Smooth muscle cell of the brain vasculature (primary cell): ENCODE data around the gene CDH13.

ENCODE experiments used
- DNase-seq: peaks from one replicate; pipeline ENCODE4 v3.0.0-alpha.2; 2012; ENCODE audit warnings: low read depth, low spot score

CDH13 gene

DNA sequence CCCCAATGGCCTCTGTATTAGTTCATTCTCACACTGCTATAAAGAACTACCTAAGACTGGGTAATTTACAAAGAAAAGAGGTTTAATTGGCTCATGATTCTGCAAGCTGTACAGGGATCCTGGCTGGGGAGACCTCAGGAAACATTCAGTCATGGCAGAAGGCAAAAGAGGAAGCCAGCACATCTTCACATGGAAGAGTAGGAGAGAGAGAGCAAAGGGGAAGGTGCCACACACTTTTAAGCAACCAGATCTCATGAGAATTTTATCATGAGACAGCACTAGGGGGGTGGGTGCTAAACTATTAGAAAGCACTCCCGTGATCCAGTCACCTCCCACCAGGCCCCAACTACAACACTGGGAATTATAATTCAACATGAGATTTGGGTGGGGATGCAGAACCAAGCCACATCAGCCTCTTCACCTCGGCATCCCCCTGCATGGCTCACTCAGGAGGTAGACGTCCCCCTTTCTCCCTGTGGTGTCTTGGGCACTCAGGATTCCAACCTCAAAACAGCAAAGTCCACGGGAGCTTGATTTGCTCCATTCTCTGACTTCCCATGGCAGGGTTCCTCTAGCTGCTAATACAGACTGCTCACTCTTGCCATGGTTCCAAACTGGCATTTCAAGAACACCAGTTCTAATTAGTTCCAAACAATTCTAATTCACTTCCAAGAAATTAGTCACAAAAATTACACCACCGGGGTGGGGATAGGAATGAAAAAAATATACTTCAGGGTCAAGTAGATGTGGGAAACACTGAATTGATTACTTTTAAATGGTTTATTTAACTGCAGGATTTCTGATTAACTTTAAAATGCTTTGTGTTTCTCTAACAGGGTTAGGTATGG, 977.2 kb downstream of the CDH13 start:
- DNase-seq: no peak

DNA sequence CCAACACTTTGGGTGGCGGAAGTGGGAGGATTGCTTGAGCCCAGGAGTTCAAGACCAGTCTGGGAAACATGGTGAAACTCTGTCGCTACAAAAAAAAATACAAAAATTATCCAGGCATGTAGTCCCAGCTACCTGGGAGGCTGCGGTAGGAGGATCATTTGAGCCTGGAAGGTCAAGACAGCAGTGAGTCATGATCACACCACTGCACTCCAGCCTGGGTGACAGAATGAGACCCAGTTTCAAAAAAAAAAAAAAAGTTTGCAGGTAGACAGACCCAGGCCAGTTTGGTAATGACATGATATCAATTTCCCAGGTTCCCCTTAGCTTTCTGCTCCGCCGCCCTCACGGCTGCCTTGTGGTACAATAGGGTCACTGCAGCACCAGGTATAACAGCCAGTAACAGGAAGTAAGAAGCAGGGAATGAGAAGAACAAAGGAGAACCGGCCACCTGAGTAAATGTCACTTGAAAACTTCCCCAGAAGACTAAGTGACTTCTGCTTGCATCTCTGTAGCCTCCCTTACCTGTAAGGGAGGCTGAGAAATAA, 979.8 kb downstream of the CDH13 start:
- no peak for DNase-seq

DNA sequence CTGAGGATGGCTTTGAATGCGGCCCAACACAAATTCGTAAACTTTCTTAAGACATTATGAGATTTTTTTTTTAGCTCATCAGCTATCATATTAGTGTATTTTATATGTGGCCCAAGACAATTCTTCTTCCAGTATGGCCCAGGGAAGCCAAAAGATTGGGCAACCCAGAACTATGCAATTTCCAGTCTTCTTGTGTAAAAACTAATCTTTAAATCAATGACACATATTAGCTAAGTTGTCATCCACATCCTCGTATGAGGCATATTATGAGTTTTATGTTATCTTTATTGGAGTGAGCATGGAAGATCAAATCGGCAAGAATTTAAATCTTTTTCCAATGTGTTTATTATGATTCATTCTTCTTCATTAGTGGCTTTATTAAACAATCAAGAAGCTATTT, 982.4 kb downstream of the CDH13 start:
- no peak for DNase-seq

DNA sequence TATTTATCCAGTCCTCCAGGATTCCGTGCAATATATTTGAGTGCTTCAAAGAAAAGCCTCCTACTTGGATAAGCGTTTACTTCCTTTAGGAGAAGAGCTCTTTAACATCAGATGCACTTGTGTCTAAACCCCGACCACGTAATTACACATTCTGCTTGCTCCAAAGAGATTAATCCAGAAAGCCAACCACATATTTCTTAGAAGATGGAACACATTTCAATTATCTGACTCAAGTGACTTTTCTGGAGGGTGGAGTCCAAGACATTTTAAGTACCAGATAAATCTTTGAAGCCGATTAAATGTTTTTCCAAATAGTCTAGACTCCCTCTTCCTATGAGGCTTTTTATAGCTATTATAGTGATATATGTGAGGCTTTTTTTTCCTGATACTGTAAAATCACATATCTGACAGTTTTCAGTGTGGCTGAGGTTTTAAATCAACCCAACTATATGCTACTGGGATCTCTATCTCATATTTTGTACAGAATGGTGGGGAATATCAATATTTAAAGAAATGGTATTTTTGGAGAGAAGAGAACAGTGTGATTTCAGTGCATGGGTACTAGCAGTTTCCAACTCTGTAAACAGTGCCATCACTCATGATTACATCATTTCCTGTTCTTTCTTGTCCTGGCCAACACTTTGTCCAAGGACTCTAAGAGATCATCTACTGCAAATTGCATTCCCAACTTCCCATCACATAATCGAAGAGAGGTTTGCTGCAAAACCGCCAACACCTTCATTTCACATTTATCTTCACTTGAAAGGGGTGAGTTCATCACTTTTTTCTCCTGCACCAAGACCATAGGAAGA, 988.6 kb downstream of the CDH13 start:
- DNase-seq: no peak

DNA sequence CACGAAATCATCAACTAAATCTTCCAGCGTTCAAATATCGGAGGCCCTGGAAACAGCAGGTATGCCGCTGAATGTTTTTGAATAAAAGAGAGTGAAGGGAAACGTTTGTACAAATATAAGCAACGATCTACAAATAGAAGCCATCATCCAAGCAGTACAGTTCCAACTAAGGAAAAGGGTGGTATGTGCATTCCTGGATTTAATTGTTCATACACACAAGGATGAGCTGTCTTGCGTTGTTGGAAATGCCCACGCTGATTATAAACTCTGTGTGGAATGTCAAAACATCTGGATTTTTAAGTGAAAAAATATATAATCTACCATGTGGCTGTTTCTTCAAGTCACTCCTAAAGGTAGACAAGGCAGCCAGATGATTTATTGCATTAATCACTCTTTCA, 989.2 kb downstream of the CDH13 start:
- DNase-seq: no peak

DNA sequence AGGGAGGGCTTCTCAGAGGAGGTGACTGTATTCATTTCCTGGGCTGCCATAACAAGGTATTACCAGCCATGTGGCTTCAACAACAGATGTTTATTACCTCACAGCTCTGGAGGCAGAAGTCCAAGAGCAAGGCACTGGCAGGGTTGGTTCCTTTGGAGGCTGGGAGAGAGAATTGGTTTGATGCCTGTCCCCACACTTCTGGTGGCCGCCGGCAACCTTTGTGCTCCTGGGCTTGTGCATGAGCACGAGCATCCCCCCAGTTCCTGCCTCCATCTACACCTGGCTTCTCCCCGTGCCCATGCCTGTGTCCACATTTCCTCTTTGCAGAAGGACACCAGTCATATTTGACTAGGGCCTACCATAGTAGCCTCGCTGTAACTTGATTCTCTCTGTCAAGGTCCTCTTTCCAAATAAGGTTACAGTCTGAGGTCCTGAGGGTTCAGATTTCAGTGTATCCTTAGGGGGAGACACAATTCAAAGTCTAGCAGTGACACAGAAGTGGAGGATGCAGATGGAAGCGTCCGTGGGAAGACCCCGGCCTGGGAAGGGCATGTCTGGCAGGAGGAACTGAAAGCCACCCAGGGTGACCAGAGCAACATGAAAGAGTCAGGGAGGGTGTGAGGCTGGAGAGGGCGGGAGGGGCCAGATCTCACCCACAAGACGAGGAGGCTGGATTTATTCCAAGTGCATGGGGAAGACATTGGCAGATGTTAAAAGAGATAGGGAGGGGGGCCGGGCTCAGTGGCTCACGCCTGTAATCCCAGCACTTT, 992.8 kb downstream of the CDH13 start:
- DNase-seq: no peak

DNA sequence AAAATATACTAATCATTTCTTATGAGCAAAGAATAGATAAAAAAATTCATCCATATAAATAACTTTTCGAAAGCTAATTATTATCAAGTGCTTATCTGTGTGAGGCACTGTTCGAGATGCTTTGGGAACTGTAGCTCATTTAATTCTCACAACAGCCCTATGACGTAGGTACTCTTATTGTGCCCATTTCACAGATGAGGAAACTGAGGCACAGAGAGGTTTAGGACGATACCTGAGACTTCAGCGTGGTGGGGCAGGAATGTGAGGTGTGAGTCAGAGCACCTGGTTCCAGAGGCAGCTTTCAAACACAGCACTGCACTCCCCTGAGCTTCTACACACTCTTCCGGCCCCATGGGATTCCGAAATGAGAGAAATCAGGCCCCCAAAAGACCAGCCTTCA, 995.2 kb downstream of the CDH13 start:
- DNase-seq: no peak

DNA sequence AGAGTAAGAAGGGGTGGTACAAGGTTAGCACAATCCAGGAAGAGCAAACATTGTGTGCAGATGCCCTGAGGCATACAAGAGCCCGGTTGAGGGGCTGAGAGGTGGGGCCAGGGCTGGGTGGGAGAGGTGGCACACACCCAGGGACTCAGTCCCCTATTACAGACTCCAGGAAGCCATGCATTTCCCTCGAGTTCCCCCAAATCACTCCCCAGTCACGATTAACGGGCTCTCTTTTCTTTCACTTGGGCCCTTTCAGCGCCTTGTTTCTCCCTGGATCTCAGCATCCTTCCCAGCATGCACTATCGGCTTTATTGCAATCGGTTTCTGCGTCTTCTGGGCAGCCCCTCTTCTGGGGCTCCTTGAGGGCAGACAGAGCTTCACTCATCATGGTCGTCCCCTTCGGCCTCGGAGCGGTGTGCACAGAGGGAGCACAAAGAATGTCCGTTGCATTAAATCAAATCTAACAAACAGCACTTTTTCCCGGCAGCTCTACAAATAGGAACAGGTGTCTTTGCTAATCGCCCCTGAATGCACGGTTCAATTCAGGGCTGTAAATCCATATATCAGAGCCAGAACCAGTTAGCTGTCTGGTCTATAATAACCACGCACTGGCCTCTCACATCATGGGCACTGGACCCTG, 996.4 kb downstream of the CDH13 start:
- no peak for DNase-seq

DNA sequence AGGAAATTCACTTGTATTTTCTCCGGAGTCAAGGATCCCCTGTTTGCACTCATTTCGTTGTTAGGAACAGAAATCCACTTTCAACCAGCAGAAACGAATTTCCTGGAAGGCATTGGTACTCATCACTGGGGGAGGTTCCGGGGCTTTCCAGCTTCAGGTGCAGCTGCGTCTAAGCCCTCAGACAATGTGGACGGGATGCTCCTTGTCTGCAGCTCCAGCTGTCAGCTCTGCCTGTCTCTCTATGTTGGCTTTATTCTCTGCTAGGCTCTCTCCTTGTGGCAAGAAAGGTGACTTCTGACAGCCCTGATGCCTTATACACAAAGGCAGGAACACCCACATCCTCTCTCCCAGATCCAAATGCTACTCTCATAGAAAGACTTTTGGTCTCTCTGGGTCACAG, 997.1 kb downstream of the CDH13 start:
- DNase-seq: no peak

DNA sequence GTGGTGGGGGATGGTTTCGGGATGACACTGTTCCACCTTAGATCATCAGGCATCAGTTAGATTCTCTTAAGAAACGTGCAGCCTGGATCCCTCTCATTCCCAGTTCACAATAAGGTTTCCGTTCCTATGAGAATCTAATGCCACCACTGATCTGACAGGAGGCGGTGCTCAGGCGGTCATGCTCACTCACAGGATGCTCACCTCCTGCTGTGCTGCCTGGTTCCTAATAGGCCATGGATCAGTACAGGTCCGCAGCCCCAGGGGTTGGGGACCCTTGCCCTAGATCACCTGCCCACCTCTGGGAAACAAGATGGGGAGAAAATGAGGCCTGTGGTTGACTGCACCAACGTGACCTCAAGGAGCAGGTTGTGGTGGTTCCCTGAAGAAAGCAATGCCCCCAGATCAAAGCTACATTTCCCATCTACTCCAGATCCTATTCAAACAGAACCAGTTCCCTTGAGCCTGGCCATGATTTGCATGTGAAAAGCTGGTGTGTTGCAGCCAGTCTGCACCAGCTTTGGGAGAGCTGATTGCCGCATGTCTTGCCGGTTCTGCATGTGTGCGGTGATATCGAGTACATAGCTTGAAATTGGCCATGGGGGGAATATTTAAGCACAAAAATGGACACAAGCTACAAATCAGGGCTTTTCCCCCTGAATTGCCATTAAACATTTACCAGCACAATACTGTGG, 997.8 kb downstream of the CDH13 start:
- no peak for DNase-seq

DNA sequence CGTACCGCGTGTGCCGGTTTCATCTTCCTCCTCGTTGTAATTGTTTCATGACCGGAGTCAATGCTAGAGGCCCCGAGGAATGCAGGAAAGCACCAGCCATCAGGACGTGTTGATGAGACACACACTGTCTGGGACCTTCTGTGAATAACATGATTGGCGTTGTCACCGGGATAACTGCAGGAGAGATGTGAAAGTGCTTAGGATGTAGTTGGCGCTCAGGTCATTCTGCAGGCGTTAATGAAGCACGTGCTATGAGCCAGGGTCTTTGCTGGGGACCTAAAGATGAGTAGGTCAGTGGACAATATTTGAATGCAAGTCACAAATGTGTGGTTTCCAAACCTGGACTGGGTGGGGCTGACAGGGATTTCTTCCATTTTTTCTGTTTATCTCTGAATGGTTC, 999.4 kb downstream of the CDH13 start:
- no peak for DNase-seq

DNA sequence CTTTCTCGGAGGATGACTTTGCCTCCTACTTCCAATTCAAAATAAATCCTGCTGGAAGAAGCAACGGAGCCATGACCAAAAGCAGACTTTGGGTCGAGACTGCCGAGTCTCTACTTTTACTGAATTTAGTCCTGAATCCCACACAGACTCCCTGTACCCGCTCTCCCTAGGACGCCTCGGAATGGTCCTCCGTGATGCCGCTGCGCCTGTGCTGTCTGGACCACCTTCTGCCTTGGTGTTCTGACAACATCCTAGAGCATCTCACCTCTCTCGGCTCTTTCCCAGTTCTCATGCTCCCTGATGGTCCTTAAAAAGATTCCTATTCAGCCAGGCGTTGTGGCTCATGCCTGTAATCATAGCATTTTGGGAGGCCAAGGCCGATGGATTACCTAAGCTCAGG, 999.9 kb downstream of the CDH13 start:
- no peak for DNase-seq

DNA sequence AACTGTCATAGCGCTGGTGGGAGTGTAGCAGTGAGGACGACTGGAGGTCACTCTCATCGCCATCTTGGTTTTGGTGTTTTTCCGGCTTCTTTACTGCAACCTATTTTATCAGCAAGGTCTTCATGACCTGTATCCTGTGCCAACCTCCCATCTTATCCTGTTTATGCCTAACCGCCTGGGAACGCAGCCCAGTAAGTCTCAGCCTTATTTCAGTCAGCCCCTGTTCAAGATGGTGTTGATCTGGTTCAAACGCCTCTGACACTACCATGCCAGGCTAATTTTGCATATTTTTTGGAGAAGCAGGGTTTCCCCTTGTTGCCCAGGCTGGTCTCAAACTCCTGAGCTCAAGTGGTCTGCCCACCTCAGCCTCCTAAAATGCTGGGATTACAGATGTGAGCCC, 1001.2 kb downstream of the CDH13 start:
- DNase-seq: no peak

DNA sequence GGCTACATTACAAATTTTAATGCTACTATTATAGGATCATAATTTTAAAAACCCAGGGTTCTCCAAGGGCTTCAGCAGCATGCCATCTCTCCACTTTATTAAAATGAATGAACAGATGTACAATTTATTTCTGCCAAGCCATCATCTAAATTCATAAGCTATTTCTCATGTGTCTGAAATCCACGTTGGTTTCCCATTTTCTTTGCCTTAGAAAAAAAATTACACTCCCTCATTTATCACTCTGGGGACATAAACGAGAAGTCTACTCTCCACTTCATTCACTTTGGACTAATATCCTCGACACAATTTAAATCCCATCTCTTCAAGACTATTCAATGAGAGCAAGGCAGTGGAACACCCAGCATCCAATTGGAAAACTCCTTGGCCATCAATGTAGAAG, 1002.7 kb downstream of the CDH13 start:
- DNase-seq: no peak

DNA sequence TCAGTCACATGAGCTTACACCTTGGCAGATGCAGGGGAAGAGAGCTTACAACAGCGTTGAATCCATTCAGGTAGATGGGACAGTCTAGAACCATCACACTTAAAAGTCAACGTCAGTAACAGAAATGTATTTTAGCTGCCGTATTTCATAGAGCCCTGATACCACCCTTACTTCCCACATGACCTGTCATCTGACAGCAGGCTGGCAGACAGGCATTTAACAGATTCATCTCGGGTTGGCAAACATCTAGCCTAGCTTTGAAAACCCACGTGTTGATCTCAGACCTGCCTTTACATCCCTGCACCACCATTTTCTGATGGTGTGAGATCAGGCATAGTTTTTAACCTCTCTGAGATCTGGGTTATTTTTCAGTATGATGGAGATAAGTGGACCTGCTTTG, 1003.1 kb downstream of the CDH13 start:
- no peak for DNase-seq

DNA sequence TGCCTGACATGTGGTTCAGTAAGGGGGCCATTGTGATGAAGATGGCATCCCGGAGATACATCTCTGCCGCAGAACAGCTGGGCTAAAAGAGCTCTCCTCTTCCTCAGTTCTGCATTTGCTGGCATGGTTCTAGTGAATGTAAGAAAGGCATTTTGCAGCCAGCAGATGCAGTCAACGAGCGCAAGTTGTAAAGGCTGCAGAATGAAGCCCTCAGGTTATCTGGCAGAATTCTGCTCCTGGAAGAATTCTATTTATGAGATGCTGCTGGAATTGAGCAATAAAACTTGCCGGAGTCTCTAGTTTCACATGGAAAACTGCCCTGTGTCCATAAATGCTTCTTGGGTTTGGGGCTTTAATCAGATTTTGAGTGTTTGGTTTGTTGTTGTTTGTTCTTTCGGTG, 1004.2 kb downstream of the CDH13 start:
- no peak for DNase-seq

DNA sequence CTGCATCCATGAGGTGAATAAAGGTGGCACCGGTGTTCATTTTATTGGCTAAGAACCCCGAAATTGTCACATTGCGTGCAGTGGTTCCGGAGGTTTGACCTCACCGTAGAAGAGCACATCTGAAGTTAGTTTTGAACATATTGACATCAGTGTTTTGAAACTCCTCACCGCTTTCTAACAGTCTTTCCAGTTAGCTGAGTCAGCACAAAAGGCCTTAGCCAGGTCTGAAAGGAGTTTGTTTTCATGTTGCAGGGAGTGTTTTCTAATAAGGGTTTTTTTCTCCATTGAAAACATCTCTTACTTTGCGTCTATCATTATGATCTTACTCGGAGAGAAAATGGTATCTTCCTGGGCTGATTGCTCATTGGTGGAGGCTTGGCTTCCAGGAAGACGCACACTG, 1006.5 kb downstream of the CDH13 start:
- no peak for DNase-seq

DNA sequence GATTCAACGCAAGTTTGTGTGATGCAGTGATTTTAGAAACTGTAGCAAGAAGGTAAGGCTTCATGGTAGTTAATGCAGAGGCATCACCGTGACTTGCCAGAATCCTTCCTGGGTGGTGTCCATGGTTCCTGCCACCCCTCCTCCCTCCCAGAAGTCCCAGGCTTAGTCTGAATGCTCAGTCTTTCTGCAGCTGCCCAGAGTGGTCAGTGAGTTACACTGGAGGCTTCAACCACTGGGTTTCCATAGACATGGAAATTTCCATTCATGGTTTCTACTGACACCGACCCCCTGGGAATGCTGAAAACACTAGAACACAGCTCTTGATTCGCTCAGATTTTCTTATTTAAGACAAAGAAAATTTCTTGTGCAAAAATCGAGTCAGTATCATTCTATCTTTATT, 1021.6 kb downstream of the CDH13 start:
- no peak for DNase-seq

DNA sequence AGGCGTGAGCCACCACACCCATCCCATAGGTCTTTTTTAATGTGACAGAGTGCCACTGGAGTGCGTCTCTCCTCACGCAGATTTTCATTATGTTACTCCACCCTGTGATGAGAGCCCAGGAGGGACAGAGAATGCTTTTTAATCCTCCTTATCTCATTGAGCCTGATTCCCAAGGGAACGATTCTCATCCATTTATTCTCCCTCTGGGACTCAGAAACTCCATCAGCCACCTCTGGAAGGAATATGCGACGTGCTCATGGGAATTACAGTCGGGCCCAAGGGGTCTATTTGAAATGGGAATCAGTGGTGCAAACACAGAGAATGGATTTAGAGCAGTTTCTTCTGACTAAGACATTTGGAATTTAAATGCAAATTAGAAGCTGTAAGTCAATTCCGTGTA, 1025.1 kb downstream of the CDH13 start:
- DNase-seq: no peak

DNA sequence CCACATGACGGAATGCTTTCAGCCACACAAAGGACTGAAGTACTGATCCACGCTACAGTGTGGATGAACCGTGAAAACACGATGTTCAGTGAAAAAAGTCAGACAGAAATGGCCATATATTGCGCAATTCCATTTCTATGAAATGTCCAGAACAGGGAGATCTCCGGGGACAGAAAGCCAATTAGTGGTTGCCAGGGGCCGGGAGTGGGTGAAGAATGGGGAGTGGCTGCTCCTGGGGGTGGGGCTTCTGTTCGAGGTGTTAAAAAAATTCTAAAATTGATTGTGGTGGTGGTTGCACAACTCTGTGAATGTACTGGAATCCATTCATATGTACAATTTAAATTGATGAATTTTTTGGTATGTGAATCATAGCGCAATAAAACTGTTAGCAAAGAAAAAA, 1026.2 kb downstream of the CDH13 start:
- DNase-seq: no peak

DNA sequence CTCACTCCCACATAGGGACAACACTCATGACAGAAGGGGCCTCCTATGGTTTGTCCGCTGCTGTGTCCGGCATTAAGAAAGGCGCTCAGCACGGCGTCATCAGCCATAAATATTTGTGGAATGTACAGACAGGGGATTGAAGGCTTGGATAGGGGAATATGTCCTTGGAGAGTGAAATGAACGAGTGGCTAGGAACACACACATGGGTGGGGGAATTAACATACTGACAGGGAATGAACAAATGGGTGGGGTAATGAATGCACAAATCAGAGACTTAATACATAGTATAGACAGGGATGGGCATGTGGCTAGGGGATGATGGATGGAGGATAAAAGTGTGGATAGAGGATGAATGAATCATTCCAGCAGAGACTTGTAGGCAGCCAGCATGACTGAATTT, 1027.0 kb downstream of the CDH13 start:
- DNase-seq: no peak
